GM19240 (cell line): ENCODE measurements around the gene ME1.
"Not testable (repeated sequence)": the region's sequence is repeated elsewhere in the genome, so short reads cannot be mapped to it uniquely, and the experiment has no call there.

Experiments used
- DNase-seq: peaks from one replicate; pipeline ENCODE4 v3.0.0; 2011; ENCODE audit warnings: low spot score; ENCODE audit not compliant: insufficient read length

The ME1 gene

DNA sequence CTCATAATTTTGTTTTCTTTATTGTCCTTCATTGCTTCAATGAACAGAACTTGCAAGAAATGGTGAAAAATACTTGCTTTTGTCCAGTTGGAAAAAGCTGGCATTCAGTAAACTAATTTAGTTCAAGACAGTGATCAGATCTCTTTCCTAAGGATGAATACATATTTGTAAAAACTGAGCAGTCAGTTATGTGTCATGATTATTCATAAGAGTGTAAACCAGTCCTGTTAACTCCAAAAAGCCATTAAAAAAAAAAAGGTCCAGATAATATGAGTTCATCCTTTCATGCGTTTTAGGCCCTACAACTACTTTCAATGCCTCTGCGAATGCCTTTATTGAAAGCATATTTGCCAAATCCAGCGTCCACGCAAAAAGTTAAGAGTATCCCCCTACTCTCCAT lies 238.4 kb downstream of the ME1 start:
- no peak for DNase-seq

- DNase-seq = not testable (repeated sequence)
Observed at GRCh38 chr6:83191974-83192373, 238.9 kb downstream of the ME1 start.

DNA sequence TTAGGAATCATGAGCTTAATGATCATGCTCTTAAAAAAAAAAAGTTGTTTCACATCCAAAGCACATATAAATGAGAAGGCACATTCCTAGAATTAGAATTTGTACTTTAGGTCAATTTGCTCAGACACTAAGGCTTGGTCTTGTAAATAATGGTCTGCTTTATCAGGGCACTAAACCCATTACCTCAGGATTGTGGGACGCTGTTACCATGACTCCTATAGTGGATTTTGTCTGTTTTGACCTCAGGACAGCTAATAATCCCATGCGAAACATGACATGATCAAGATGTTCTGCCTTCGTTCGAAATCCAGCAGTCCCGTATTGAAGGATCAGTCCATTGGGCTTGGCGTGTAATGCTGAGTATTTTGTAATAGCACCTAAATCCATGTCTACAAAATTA lies 240.2 kb downstream of the ME1 start:
- no peak for DNase-seq

DNA sequence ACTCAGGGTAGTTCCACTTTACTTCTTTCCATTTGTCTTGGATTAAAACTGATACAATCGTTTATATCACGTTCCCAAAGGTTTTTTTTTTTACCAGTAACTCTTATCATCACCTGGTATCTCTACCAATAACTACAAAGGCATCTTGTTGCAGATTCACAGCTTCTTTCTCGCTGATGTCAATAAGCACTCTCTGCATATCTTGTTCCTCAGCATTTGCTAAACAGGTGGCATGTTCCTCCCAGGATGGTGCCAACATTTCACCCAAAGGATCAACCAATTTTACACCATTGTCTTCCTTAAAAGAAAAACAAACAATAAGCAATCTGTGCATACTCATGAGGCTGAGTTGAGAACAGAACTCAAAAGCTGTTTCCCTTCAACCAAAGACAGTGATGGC lies 242.3 kb downstream of the ME1 start:
- DNase-seq = no peak

GRCh38 chr6:83185096-83185495 lies 245.8 kb downstream of the ME1 start:
- DNase-seq = no peak

GRCh38 chr6:83183082-83183828 lies 247.6 kb downstream of the ME1 start:
- DNase-seq = no peak

- DNase-seq = no peak
Observed at GRCh38 chr6:83182114-83182513, 248.7 kb downstream of the ME1 start.

GRCh38 chr6:83180426-83180950 lies 250.4 kb downstream of the ME1 start:
- no peak for DNase-seq

- no peak for DNase-seq
Observed at GRCh38 chr6:83176246-83176645, 254.6 kb downstream of the ME1 start.

DNA sequence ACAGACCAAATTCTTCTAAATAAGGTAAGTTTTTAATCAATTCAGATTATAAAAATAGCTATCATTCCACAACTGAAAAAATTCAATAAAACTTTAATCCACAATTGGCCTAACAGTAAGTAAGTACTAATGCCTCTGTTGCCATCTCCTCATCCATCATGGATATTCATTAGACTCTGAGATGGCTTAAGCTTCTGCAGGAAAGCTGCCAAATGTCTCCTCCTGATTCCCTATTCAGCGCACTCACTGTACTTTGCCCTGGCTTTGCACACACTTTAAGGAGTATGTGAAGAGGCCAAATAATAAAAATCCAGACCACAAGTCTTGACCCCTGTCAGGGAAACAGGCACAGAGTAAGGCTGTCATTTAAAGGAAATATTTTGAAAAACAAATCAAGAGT lies 261.3 kb downstream of the ME1 start:
- no peak for DNase-seq

DNA sequence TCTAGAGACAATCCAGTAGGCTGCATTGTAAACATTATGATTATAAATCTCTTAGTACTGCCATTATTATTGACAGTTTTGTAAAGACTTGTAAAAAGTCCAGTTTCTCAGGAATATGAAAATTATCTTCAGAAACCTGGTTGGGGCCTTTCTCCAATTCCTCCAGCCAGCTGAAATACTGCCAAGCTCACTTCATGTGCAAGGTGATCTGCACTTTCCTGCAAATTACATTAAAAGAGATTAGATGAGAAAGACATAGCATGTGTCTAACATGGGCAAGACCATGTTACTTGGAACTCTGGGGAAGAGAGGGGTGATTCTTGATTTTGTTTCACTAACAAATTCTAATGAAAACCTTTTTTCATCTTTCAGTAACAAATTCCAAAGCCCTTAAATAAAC lies 261.7 kb downstream of the ME1 start:
- no peak for DNase-seq

- DNase-seq = no peak
Observed at GRCh38 chr6:83168556-83168955, 262.3 kb downstream of the ME1 start.

DNA sequence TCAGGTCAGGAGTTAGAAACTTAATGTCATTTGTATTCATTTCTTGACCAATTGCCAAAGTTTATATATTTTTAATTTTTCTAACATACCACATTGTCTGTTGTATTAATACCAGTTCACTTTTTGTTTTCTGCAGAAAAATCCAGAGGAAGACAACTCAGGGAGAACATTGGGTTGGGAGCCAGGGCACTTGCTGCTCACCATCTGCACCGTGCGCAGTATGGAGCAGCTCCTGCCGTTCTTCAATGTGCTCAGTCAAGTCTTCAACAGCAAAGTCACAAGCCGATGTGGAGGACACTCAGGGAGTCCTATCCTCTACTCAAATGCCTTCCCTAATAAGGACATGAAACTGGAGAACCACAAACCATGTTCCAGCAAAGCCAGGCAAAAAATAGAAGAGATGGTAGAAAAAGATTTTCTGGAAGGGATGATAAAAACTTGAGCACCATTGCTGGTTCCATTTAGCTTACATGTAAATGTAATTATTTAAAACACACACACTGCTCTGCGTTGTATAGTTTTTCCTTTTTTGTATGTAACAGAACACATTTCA lies 263.0 kb downstream of the ME1 start:
- no peak for DNase-seq
